Stimulated activated CD4-positive, alpha-beta T cell treated with anti-CD3 and anti-CD28 coated beads, Interleukin-12 subunit alpha, Interleukin-12 subunit beta, amount 100 ng/mL, for 4 hours (primary cell): ENCODE measurements around the gene CASP1.
"Not testable (repeated sequence)": the region's sequence is repeated elsewhere in the genome, so short reads cannot be mapped to it uniquely, and the experiment has no call there.

Experiments
- DNase-seq: peaks from one replicate; pipeline ENCODE4 v3.0.0-alpha.2; 2020

Gene CASP1

DNA sequence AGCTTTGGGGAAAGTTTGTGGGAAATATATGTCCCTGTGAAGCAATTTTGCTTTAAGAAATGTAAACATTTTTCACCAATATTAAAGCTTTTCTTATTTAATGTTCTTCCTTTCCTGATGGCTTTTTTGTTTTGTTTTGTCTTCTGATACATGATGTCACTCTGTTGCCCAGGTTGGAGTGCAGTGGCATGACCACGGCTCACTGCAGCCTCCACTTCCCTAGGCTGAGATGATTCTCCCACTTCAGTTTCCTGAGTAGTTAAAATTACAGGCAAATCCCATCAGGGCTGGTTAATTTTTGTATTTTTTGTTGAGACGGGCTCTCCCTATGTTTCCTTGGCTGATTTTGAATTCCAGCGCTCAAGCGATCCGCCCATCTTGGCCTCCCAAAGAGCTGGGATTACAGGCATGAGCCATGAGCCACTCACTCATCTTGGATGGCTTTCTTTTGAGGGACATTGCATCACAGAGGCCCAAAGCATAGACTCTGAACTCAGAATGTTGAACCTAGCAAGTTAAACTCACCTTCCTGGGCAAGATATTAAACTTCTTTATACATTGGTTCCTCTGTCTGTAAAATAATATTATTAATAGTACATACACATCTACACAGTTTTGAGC lies 10.8 kb upstream of the CASP1 start:
- DNase-seq: no peak

DNA sequence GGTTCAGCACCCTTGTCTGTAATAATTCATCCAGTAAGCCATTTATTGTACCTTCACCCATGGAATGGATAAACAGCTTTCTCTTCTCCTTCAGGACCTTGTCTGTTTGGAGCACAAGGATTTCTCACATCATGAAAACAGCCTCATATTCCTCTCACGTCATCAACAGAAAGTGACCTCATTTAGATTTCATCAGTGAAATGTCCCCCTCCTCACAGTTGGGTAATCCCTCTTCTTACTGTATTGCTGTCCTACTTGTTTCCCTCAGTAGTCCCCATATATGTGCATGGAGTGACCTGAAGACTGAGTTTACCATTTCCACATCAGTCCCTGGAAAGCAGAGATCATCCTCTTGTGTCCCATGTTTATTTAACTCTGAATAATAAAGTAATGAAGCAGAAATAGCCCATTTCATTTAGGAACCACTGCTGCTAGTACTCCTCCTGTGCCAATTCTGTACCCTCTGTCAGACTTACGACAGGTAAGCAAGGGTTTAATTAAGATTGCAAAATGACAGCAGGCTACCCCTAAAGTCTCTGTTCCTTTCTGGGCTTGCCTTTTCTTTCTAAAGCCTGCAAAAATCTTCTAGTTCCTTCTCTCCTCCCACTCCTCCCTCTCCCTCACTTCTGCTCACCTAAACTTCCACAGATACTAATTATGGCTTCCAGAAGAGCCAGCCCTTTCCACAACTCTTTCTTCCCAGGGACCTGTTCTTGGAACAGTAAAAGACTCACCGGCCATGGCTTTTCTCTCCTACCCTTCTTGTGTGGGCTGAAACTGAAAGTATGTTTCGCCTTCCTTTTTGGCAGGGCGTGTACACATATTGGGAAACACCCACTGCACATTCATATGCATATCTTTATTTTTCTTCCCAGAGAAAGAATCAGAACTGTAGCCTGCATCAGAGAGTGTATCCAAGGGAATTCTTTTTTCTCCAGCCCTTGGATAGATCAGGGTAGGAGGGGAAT lies 9.9 kb upstream of the CASP1 start, which contains the start of gene CARD16:
CARD16 (minus strand) TSS at position 779 of the 968 bp plus-strand sequence; CDS start at position 741, 38 bp downstream.
- DNase-seq: peak; percentile 12

DNA sequence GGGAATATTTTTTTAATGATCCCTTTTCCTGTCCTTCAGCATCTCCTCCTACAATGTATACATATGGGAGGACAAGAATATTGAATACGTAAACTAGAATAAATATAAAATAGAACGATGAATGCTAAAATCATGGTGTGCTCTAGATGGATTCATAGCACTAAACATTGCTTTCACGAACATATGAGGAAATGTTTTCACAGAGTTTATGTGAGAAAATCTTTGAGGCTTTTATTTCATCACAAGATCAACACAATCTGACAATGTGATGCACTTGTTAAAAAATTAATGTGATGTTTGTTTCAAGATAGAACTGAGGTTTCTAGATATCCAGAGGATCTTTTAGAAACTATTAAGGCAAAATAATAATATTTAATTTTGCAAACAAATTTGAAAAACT lies 7.2 kb upstream of the CASP1 start:
- no peak for DNase-seq

DNA sequence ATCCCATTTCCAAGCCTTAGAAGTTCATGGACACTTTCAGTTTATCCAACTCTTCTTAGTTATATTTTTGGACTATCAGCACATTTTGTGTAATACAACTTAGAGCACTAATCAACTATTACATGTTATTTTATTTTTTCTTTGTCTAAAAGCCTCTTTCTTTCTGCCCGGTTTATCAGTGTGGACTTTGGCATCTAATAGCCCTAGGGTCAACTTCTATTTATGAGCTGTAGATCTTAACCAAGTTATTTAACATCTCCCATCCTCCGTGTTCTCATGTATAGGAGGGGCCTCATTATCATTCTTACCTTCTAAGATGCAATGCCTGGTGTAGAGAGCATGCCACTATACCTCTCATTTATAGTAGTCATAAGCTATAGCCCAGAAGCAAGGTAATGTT lies 5.8 kb upstream of the CASP1 start:
- no peak for DNase-seq

DNA sequence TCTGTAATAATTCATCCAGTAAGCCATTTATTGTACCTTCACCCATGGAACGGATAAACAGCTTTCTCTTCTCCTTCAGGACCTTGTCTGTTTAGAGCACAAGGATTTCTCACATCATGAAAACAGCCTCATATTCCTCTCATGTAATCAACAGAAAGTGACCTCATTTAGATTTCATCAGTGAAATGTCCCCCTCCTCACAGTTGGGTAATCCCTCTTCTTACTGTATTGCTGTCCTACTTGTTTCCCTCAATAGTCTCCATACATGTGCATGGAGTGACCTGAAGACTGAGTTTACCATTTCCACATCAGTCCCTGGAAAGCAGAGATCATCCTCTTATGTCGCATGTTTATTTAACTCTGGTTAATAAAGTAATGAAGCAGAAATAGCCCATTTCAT lies 556 bp downstream of the CASP1 start:
- DNase-seq: not testable (repeated sequence)

DNA sequence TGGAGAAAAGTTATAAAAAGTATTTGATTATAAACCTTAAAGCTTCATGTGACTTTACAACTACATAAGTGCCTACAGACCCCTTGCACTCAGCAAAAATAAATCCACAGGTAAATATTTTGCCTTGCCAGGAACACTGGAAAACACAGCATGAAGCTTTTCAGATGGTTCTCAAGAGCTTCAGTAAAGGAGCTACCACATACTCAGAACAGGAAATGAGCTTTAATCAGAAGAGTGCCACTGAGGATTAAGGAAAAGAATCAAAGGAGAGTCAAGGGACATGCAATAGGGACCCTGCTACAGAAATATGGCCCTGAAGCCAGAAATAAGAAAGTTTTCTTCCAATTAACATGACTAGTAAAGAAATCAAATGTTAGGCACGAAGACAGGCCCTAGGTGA lies 1.2 kb downstream of the CASP1 start:
- DNase-seq: no peak

DNA sequence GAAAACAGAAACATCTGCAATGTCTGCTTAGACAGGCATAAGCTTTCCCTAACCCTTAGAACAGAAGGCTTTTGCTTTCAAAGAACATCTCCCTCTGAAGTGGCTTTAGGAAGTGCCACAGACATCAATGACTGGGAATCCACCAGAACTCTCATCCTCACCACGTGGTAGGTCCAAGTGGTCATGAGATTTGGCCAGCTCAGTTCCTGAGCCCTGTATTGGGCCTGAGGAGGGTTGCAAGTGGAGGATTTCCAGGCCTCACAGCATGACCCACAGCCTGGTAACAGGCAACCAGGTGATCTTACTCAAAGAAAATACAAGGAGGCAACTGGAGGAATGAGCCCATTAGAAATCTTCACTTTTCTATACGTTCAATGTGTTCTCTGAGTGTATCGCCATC lies 1.6 kb downstream of the CASP1 start:
- DNase-seq: no peak

DNA sequence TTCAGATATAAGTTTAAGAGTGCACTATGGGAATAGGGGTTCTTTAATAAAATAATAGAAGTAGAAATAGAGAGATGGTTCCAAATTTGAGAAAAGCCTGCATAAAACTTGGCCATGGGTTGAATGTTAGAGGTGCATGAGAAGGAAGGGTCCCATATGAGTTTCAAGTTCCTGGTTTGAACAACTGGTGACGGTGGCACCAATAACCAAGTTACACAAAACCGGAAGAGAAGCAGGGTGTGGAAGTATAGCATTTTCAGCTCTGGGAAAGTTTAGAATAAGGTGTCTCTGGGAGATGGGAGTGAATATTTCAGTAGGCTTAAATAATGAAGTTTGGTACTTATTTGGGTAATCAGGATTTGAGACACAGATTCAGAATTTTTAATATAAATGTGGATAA lies 2.4 kb downstream of the CASP1 start:
- DNase-seq: no peak

DNA sequence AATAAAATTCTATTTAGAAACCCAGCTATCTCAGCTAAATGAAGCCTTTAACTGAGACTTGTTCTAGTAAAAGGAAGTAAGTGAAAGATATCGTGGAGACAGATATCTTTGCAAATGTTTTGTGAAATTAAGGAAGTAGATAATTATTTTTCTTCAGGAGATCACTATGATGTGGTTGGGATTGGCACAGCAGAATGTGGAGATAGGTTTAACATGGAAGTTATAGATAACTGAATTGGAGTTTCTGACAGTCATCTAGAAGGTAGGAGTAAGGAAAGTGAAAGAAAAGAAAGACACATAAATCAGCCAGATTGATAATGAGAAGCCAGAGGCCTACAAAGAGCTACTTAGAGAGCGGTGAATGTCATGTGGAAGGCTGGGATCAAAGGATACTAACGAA lies 7.3 kb downstream of the CASP1 start:
- DNase-seq: no peak

DNA sequence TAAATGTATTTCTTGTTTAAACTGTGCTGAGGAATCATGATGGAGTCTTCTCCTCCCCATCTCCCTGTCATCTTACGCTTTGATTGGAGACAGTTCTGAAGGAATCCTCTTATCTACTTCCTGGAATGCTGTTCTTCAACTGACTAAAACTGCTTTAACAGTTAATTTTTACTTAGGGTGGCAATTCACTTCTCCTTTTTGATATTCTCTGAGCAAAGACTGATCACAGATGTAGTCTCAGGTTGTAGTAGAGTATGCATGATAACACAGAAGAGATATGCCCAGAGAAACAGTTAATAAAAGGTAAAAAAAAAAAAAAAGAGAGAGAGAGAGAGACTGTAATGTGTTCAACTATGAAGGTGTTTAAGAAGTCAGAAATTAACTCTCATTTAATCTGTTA lies 10.6 kb downstream of the CASP1 start:
- DNase-seq: no peak

DNA sequence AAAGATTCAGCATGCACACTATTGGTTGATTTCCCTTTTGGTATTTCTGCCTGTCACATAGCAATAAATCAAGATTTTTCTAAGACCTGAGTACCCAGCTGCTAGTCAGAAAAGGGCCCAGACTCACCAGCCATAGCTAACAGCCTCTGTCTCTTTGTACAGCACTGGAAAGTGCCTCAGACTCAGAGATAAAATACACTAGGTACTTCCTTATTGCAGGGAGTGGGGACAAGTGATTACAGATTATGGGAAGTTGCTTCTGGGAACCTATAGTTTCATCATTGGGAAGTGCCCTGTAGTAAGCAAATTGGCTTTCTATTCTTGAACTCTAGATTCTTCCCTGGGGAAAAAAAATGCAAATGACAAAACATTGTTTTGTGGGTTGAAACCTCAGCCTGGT lies 11.9 kb downstream of the CASP1 start, which contains the start of gene CASP5:
CASP5 (minus strand) TSS at position 166 of the 400 bp plus-strand sequence; CDS start at position 134, 32 bp downstream.
- DNase-seq: no peak

DNA sequence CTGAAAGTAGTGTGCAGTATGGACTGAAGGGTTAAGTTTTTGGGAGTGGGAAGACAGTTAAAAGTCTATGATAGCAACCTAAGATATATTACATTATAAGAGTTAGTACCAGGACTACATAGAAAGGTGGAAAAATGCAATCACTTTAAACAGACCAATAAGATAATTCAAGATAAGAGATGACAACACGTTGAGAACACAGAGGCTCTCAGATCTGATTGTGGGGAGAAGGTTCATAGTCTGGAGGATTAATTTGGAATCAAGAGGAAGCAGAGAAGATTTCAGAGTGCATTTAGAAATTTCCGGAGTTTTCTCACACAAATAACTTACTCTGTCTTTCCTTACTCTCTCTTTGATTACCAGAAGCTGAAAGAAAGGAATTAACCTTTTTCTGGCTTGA lies 12.4 kb downstream of the CASP1 start:
- no peak for DNase-seq

DNA sequence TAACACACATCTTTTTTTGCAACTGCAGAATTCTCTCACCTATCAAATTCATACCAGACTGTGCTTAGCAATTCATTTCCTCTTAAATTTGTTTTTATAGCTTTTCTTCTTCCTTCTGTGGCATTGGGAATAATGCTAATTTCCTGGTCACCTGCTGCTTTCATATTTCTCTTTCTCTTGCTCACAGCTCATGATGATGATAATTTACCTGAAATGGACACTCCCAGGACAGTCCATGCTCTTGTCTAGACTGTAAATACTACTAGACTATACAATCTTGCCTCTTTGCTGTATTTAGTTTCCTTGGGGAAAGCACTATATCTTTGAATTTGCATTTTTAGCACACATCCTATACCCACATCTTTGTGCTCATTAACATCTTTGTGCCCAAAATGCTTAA lies 27.5 kb downstream of the CASP1 start:
- no peak for DNase-seq

DNA sequence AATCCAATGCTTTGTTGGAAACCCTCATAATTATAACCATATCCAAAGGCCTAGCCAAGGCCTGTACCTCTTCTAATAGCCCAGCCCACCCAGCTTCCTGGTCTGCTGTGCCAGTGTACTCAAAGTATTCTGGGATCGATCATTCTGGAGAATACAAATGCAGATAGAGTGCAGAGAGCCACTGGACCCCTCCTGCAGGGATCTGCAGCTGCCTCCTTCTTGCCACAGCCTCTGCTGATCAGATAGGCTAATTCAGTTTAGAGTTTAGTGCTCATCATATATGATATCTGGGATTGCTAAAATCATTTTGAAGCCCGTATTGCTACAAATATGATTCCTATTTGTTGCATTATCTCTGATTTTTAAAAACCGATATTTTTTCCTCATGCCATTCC lies 29.5 kb downstream of the CASP1 start:
- DNase-seq: no peak

DNA sequence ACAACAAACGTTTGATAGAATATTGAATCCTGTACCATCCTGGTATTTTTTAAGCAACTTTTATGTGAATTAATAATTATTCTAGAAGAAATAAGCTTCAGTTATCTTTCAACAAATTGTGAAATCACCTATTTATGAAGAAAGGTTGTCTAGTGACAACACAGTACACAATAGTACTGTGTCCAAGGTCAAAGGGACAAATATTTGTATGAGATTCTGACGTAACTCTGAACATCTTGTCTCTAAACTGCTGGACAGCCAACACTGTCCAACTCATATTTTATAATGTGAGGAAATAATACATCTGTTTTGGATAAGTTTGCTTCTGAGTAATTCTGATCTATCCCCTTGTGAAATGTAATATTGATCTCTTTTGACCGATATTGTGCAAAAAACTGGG lies 30.9 kb downstream of the CASP1 start:
- DNase-seq: no peak

DNA sequence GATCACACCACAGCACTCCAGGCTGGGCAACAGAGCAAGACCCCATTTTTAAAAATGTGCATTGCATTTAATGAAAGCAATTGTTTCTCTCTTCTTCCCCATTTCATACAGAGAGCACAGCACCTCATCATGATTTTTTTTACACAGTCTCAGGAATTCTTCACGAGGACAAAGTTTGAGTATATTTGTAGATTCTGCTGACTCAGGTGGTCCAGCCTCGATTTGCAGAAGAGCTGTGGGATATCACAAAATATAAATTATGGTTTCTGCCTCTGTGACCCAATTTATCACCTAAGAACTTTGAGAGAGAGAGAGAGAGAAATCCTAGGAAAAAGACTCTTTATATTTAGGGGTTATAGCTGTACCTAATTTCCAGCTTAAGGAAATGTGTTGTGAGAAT lies 31.8 kb downstream of the CASP1 start:
- no peak for DNase-seq

DNA sequence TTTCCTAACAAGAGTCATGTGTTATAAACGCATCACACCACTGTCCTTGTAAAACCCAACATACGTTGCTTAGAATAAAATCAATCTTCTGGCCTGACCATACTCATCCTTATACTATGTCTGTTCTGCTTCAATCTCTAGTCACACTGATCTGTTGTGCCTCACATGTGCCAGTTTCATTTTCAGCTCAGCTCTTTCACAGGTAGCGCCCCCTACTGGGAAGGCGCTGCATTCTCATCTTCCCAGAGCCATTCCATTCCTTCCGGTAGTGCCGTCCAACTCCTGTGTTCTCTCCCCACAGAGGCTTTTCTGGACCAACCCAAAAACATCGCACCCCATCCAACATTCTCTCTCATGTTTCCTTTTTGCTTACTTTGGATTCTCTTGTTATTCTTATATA lies 34.1 kb downstream of the CASP1 start:
- DNase-seq: peak; percentile 30

DNA sequence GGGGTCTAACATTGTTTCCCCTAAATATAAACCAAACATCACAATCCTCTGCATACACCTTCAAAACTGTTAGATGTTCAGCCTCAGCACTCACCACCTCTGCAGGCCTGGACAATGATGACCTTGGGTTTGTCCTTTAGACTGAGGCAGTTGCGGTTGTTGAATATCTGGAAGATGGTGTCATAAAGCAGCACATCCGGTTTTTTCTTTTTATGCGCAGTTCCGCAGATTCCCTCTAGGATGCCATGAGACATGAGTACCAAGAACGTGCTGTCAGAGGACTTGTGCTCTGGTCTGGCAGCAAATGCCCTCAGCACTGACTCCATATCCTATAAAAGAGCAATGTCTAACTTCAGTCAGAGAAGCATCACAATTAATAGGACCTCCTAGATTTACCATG lies 34.8 kb downstream of the CASP1 start:
- DNase-seq: no peak

DNA sequence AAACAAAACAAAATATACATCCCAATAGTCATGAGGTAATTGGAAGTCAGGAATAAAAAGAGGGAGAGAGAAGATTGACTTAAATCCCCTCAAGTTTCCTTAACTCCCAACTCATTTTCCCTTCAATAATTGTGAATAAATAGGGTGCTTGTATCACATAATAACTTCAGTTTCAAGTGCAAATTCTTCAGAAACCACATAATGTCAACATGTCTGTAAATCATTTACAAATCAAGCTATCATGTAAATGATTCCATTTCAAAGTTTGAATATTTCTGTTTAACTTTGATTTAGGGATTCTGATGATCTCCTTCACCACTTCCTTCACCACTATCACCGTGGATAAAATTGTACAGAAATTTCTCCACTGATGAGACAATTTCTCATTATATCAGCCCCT lies 35.2 kb downstream of the CASP1 start:
- DNase-seq: no peak

DNA sequence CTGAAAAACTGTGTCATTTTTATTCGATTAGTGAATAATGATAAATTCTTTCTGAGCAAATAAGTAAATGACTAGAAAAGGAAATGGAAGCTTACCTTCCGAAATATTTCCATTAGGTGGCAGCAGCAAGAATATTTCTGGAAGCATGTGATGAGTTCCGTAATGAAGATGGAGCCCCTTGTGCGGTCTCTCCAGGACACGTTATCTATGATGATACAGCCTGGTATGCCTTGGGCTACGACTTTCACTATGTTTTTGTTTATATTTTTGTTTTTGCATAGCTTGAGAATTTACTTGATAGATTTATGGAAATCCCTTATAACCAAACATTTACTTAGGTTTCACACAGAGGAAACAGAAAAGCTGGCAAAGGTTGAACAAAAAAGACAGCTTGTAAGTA lies 37.7 kb downstream of the CASP1 start:
- DNase-seq: no peak

DNA sequence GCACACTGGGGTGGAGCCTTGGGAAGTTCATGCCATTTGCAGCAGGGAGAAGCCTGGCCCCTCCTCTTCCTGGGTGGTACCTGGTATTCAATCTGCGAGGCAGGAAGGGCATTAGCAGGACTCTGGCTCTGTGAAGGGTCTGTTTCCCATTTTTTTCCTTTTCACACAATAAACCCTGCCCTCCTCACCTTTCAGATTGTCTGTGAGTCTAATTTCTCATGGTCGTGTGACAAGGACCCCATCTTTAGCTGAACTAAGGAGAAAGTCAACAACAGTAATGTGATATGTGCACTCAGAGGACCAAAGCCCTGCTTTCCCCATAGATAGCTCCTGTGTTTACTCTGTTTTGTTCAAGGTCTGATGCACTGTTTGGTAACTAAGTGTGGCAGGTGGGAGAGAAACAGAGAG lies 39.9 kb downstream of the CASP1 start:
- DNase-seq: no peak

DNA sequence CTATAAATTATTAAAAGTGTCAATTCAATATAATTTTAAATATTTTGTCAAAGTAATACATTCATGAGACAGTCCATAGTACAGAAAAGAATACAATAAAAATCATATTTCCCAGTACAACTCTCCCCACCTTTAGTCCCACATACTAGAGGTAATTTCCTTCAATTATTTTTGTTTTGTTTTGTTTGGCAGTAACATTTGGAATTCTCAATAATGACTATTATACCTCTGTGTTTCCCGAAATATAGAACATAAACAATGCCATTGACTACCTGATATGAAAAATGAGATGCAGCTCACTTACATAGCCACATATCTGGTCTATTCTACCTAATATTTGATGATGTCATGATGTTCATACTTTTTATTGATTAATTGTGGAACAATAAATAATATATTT lies 42.2 kb downstream of the CASP1 start:
- DNase-seq: no peak

DNA sequence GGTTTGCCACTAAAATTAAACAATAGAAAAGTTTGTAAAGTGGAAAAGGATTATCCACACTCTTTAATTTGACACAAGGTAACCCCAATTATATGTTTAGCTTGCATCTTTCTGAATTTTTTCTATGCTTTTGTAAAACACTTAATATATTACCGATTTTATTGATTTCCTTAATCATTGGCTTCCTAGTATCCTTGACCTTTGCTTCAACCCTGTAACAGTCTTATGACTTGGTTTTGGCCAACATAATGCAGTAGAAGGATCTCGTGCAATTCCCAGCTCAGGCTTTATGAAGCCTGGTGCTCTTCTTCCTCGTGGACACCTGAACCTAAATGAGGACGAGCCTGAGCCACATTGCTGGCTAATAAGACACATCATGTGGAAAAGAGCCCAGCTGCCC lies 43.0 kb downstream of the CASP1 start:
- no peak for DNase-seq

DNA sequence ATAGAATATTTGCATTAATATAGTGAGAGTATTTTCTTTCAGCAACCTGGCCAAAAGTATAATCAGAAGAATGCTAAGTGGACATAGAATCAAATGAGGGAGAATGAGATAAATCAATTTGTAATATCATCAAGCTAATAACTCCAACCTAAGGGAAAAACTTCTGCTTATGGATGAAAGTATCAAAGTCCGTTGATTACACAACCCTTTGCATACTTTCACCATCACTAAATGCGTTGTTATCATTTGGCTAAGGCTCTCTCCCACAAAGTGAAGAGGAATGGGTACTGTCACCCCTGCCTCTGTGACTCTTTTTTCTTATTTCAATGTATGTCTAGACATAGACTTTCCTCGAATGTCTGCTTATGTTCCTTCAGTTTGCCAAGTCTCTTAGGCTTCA lies 50.1 kb downstream of the CASP1 start:
- DNase-seq: no peak
